Measurements from ENCODE around the gene NSL1.

NSL1 gene

GRCh38 chr1:212743901-212744475 lies 47.6 kb downstream of the NSL1 start:
- H3K4me3 ChIP-seq (ENCODE audit: low read depth, low read length), result no peak overlapping the region
- TF ChIP-seq MAX (IDR thresholded peaks at IDR 0.05; ENCODE audit: low read depth, low read length), result no peak
- TF ChIP-seq MYC (IDR thresholded peaks at IDR 0.05; ENCODE audit: low read depth, low read length), result no peak
- no peak for TF ChIP-seq CTCF (IDR thresholded peaks at IDR 0.05; ENCODE audit: low read depth, low read length)
- TF ChIP-seq POLR2A (IDR thresholded peaks at IDR 0.05; ENCODE audit: extremely low read depth, insufficient read length), result no peak
- no peak for DNase-seq (ENCODE audit: low read depth)

GRCh38 chr1:212738330-212738729 lies 53.2 kb downstream of the NSL1 start:
- H3K4me3 ChIP-seq (ENCODE audit: low read depth, low read length), result no peak overlapping the region
- TF ChIP-seq POLR2A (IDR thresholded peaks at IDR 0.05; ENCODE audit: extremely low read depth, insufficient read length) (no peak), MAX (IDR thresholded peaks at IDR 0.05; ENCODE audit: low read depth, low read length) (no peak), MYC (IDR thresholded peaks at IDR 0.05; ENCODE audit: low read depth, low read length) (no peak), CTCF (IDR thresholded peaks at IDR 0.05; ENCODE audit: low read depth, low read length) (no peak)
- DNase-seq (ENCODE audit: low read depth), result no peak

GRCh38 chr1:212737559-212737958 lies 54.0 kb downstream of the NSL1 start:
- DNase-seq (ENCODE audit: low read depth), result no peak
- H3K4me3 ChIP-seq (ENCODE audit: low read depth, low read length), result no peak overlapping the region
- TF ChIP-seq MAX (IDR thresholded peaks at IDR 0.05; ENCODE audit: low read depth, low read length) (no peak), CTCF (IDR thresholded peaks at IDR 0.05; ENCODE audit: low read depth, low read length) (no peak), POLR2A (IDR thresholded peaks at IDR 0.05; ENCODE audit: extremely low read depth, insufficient read length) (no peak), MYC (IDR thresholded peaks at IDR 0.05; ENCODE audit: low read depth, low read length) (no peak)

GRCh38 chr1:212733109-212733508 lies 58.5 kb downstream of the NSL1 start:
- DNase-seq (ENCODE audit: low read depth), result no peak
- H3K4me3 ChIP-seq (ENCODE audit: low read depth, low read length), result no peak overlapping the region
- TF ChIP-seq POLR2A (IDR thresholded peaks at IDR 0.05; ENCODE audit: extremely low read depth, insufficient read length), result no peak
- no peak for TF ChIP-seq MYC (IDR thresholded peaks at IDR 0.05; ENCODE audit: low read depth, low read length)
- TF ChIP-seq CTCF (IDR thresholded peaks at IDR 0.05; ENCODE audit: low read depth, low read length), result no peak
- no peak for TF ChIP-seq MAX (IDR thresholded peaks at IDR 0.05; ENCODE audit: low read depth, low read length)

GRCh38 chr1:212731630-212732029 lies 59.9 kb downstream of the NSL1 start:
- no peak for DNase-seq (ENCODE audit: low read depth)
- H3K4me3 ChIP-seq (ENCODE audit: low read depth, low read length), result no peak overlapping the region
- no peak for TF ChIP-seq POLR2A (IDR thresholded peaks at IDR 0.05; ENCODE audit: extremely low read depth, insufficient read length)
- no peak for TF ChIP-seq MAX (IDR thresholded peaks at IDR 0.05; ENCODE audit: low read depth, low read length)
- no peak for TF ChIP-seq MYC (IDR thresholded peaks at IDR 0.05; ENCODE audit: low read depth, low read length)

GRCh38 chr1:212728606-212729005 lies 63.0 kb downstream of the NSL1 start:
- no peak for TF ChIP-seq POLR2A (IDR thresholded peaks at IDR 0.05; ENCODE audit: extremely low read depth, insufficient read length)
- no peak for DNase-seq (ENCODE audit: low read depth)
- no peak overlapping the region for H3K4me3 ChIP-seq (ENCODE audit: low read depth, low read length)

All from NB4 (cell line).